ENCODE data around the gene CSTPP1.

GRCh38 chr11:47149782-47150181, 213.2 kb downstream of the CSTPP1 start:
- TF ChIP-seq POLR2A (IDR thresholded peaks at IDR 0.05) (no peak), CTCF (IDR thresholded peaks at IDR 0.05) (no peak)

Data from Peyer's patch (tissue), 4 donors.